HG03575 (cell line): ENCODE measurements around the gene NUP214.
"Not testable (repeated sequence)": the region's sequence is repeated elsewhere in the genome, so short reads cannot be mapped to it uniquely, and the experiment has no call there.

Experiments used
- ATAC-seq: cut with Tn5 transposase; IDR thresholded peaks from one replicate; pipeline ENCODE4 v1.9.1; 2021; ENCODE audit not compliant: unreplicated experiment, insufficient number of reproducible peaks, low FRiP score; ENCODE audit errors: extremely low read depth

NUP214 gene

DNA sequence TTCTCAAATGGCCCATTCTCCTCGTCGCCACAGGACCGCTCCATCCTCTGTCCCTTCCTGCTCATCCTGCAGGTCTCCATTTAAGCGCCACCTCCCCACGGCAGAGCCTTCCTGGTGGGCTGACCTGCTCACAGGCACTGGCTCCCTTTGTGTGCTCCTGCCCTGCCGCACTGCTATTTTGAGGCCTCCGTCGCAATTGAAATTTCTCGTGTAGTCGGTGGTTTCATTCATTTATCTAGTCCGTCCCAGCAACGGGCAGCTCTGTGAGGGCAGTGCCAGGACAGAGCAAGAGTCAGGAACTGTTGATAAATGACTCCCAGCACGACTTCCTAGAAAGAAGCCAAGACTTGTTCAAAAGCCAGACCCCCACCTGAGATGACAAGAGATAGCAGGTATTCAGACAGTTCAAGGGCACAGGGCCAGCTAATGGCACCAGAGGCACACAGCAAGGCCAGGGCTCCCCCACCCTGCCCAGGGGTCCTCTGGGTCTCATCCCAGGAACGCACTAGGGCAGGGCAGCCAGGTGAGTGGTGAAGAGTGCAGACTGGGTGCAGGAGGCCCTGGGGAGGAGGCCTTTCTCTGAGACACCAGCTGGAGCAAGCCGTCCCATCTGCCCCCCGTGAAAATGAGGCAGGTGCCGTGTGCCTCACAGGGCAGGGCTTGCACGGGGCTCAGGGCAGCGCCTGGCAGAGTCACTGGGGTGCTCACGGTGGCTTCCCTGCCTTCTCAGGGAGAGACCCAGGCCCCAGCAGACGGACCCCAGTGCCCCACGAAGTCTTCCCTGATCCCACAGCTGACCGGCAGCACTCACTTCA lies 114.0 kb downstream of the NUP214 start:
- ATAC-seq = no peak

DNA sequence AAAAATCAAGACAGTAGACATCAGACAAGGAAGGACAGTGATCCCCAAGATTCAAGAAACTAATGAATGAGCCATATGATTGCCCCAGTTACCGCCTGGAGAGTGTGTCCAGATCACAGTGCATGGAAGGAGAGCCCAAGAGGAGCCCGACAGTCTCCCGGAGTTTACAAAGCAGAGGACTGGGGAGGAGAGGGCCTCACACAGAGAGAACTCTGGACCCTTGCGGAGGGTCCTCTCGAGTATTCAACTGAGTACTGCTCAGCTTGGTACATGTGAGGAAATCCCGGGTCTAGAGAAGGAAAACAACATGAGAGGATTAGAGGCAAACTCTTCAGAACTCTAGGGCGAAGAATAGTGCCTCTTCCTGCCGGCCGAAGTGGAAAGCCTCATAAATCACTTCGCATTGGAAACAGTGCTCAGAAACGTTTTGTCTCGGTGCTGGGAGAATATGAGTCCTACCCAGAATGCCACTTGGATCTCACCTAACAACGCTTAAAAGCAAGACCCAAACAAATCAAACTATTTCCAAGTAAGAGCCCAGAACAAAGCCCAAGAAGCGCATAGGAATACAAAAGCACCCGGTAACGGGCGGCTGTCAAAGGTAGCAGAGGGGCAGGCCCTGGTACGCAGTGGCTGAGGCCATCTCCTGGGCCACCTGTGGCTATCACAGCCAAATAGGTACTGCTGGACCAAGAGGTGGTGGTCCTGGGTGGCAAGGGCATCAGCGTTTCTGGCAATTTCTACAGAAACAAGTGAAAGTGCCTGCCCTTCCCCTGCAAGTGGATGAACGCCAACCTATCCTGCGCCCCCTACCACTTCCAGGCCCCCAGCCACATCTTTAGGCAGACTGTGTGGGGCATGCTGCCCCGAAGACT lies 114.9 kb downstream of the NUP214 start:
- ATAC-seq = no peak

- ATAC-seq = not testable (repeated sequence)
These were observed 118.9 kb downstream of the NUP214 start for GRCh38 chr9:131244331-131244730.

GRCh38 chr9:131246618-131247017 lies 121.2 kb downstream of the NUP214 start:
- no peak for ATAC-seq

DNA sequence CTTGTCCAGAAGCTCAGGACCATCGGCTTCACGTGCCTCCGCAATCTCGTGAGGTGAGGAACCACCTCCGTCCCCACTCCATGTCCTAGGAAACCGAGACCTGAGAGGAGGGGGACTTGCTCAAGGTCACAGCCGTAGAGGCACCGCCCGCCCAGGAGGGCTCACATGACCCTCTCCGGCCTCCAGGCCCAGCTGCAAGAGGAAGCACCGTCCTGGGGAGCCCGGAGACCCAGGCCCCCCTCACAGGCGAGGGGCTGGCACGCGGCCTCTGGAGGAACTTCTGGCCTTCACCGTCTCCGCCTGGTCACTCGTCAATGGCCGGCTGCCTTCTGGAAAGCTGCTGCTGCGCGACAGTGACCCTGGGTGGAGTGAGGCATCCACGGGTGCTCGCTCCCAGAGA lies 126.7 kb downstream of the NUP214 start:
- ATAC-seq = no peak

- no peak for ATAC-seq
These were observed 128.6 kb downstream of the NUP214 start for GRCh38 chr9:131253891-131254491.

- no peak for ATAC-seq
These were observed 129.2 kb downstream of the NUP214 start for GRCh38 chr9:131254626-131255025.

GRCh38 chr9:131255676-131256197 lies 130.4 kb downstream of the NUP214 start:
- no peak for ATAC-seq

GRCh38 chr9:131257266-131258025 lies 132.1 kb downstream of the NUP214 start:
- ATAC-seq = no peak

DNA sequence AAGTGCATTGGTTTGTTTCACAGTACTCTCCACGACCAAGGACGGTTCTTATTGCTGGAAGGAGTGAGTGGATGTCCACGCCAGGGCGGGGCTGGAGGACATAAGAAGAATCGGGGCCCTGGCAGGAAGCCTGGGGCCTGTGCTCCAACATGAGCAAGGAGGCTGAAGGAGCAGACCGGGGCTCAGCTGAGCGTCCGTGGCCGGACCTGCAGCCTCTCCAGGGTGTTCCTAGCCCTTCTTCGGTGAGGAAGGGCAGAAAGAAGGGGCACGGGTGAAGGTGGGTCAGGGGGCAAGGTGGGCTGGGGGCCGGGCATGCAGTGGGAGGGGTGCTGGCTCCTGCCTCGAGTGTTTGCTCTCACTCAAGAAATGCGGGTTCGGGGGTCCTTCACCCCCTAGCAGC lies 132.8 kb downstream of the NUP214 start:
- no peak for ATAC-seq

DNA sequence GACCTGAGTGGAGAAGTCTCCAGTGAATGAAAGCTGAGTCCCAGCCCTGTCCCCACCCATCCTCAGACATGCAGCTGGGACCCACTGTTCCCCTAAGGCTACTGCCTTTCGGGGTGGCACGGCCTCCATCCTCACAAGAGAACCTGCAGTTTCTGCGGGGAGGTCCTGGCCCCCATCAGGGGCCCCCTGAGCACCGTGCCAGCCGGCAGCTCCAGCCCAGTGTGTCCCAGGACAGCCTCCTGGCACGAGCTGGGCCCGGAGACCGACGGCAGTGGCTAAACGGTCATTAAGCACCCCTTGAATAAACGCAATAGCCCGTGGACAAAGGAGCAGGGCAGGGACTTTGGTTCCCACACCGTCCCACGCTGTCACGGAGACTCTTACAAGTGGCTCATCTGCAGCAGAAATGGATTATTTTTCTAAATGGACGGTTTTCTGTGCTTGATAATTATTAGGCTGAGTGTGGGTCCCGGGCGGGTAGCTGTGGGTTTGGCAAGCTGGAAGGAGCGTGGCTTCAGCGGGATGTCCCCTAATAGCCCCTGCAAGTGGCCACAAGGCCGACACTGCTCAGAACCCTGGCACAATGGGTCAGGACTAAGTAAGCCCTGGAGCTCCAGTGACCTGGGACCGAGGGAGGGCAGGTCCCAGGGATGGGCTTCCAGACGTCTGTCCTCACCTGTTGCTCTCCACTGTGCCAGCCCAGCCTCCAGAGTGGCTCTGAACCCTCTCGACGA lies 133.5 kb downstream of the NUP214 start:
- ATAC-seq = no peak

DNA sequence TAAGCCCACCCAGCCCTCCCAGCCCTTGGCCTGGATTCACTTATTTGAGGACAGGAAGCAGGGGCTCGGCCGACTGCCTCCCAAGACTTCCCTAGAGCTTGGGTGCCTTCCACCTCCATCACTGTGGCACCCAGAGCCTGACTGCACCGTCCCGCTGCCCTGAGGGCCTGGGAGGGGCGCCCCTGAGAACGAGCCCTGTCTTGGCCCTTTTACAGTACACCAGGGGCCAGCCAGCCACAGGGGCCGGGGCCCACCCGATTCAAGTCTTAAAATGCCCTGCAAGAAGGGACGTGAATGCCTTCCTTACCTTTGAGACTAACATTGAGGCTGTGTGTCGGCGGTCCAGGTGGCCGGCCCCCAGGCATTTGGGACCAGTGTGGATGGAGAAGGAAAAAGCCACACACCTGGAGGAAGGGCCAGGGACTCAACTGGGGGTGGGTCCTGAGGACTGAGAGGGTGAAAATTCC lies 134.1 kb downstream of the NUP214 start:
- no peak for ATAC-seq

- no peak for ATAC-seq
These were observed 134.7 kb downstream of the NUP214 start for GRCh38 chr9:131259916-131260597.

GRCh38 chr9:131260751-131261452 lies 135.5 kb downstream of the NUP214 start:
- ATAC-seq = no peak

DNA sequence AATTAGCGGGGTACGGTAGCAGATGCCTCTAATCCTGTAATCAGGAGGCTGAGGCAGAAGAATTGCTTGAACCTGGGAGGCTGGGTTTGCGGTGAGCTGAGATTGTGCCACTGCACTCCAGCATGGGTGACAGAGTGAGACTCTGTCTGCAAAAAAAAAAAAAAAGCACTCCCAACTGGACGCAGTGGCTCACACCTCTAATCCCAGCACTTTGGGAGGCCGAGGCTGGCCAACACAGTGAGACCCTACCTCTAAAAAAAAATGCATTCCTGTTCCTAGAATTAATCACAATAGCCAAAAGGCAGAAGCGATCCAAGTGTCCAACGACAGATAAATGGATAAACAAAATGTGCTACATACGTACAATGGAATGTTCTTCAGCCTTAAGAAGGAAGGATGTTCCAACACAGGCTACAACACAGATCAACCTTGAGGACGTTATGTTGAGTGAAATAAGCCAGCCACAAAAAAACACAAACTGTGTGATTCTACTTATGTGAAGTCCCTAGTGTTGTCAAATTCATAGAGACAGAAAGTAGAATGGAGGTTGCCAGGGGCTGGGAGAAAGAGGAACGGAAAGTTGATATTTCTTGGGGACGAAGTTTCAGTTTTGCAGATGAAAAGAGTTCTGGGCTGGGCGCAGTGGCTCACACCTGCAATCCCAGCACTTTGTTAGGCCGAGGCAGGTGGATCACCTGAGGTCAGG lies 137.1 kb downstream of the NUP214 start:
- no peak for ATAC-seq

DNA sequence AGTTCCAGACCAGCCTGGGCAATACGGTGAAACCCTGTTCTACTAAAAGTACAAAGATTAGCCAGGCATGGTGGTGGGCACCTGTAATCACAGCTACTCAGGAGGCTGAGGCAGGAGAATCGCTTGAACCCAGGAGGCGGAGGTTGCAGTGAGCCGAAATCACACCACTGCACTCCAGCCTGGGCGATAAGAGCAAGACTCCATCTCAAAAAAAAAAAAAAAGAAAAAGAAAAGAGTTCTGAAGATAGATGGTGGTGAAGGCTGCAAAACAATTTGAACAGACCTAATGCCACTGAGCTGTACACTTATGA lies 137.6 kb downstream of the NUP214 start:
- not testable (repeated sequence) for ATAC-seq

GRCh38 chr9:131263701-131264100 lies 138.3 kb downstream of the NUP214 start:
- no peak for ATAC-seq
